ENCODE measurements around the gene CADM2. TPM values are rescaled to one million over a fixed set of nuclear protein-coding genes. Genes with fewer than 3 reads are reported as not detected.

The CADM2 gene
- total and polyA plus RNA-seq, 2 donors from 2014 or later = 0.06 to 0.25 TPM

DNA sequence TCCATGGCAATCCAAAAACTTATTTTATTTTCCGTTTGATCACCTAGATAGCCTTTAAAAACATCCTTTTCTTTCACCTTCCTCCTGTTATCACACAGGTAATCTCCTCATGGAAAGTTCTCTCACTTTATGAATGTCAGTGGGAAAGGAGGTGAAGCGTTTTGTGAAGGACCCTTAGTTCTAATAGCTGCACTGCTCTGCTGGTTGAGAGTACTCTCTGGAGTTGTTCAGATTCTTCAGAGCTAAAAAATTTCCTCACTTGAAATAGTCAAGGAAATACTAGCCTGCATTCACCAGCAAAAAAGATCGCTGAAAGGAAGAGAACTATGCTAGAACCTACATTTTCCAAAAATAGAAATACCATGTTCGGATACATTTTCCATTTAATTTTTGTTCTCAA is 1097.2 kb downstream of the CADM2 start:
- no peak for DNase-seq
- no peak overlapping the region for H3K9ac ChIP-seq (ENCODE audit: low read length in 3 of 3)
- H3K9me3 ChIP-seq (ENCODE audit: control insufficient read depth in 2 of 3, insufficient read depth in 1 of 3, low read length in 3 of 3) = no peaks in the 10 kb centered on the region
- no peak for FAIRE-seq
- TF ChIP-seq CTCF (IDR thresholded peaks at IDR 0.05; ENCODE audit: borderline replicate concordance, extremely low read depth, insufficient read depth) = no peak
- intact Hi-C loops (cut with DNase I) = no loop called here
- no peak overlapping the region for H3K27ac ChIP-seq (ENCODE audit: low read depth in 2 of 2, low read length in 2 of 2)
- no peaks in the 10 kb centered on the region for H3K27me3 ChIP-seq (ENCODE audit: control insufficient read depth, insufficient read depth, low read length)
- no peak overlapping the region for H3K4me3 ChIP-seq (ENCODE audit: low read length in 3 of 3)
- H3K4me1 ChIP-seq (ENCODE audit: control insufficient read depth in 2 of 3, insufficient read depth in 2 of 3, low read depth in 1 of 3, low read length in 3 of 3) = no peaks in the 10 kb centered on the region
- no peaks in the 10 kb centered on the region for H3K36me3 ChIP-seq (ENCODE audit: control insufficient read depth in 2 of 3, insufficient read depth in 3 of 3, low read length in 3 of 3)

- Histone ChIP-seq H3K36me3 (ENCODE audit: control insufficient read depth in 2 of 3, insufficient read depth in 3 of 3, low read length in 3 of 3) (no peaks in the 10 kb centered on the region), H3K27me3 (ENCODE audit: control insufficient read depth, insufficient read depth, low read length) (no peaks in the 10 kb centered on the region), H3K4me3 (ENCODE audit: low read length in 3 of 3) (no peak overlapping the region), H3K27ac (ENCODE audit: low read depth in 2 of 2, low read length in 2 of 2) (no peak overlapping the region), H3K9me3 (ENCODE audit: control insufficient read depth in 2 of 3, insufficient read depth in 1 of 3, low read length in 3 of 3) (no peaks in the 10 kb centered on the region), H3K9ac (ENCODE audit: low read length in 3 of 3) (no peak overlapping the region), H3K4me1 (ENCODE audit: control insufficient read depth in 2 of 3, insufficient read depth in 2 of 3, low read depth in 1 of 3, low read length in 3 of 3) (no peaks in the 10 kb centered on the region)
- DNase-seq = peak in 1 of 5 donors; percentile 18
- TF ChIP-seq CTCF (IDR thresholded peaks at IDR 0.05; ENCODE audit: borderline replicate concordance, extremely low read depth, insufficient read depth) = no peak
- no peak for FAIRE-seq
- intact Hi-C loops (cut with DNase I) = no loop called here
These were observed 1098.2 kb downstream of the CADM2 start for GRCh38 chr3:86056962-86057361.

DNA sequence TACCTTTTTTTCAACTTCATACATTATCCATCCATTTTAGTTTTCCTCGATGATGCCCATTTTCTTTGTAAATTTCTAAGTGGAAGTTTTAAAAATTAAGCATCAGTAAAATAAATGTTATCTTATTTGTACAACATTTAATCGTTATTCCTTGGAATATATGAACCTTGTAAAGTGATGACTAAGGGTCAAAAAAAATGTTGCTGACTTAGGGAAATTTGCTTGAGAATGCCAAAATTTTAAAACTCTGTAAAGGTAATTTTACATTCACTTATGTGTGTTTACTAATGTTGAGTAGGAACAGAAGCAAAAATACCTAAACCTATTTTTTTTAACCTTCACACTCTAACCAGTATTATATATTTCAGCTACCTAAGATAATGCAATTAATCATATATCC is 1115.0 kb downstream of the CADM2 start:
- no peak overlapping the region for H3K9ac ChIP-seq (ENCODE audit: low read length in 3 of 3)
- no peaks in the 10 kb centered on the region for H3K4me1 ChIP-seq (ENCODE audit: control insufficient read depth in 2 of 3, insufficient read depth in 2 of 3, low read depth in 1 of 3, low read length in 3 of 3)
- no peak for DNase-seq
- no peak for TF ChIP-seq CTCF (IDR thresholded peaks at IDR 0.05; ENCODE audit: borderline replicate concordance, extremely low read depth, insufficient read depth)
- H3K9me3 ChIP-seq (ENCODE audit: control insufficient read depth in 2 of 3, insufficient read depth in 1 of 3, low read length in 3 of 3) = no peaks in the 10 kb centered on the region
- no peaks in the 10 kb centered on the region for H3K27me3 ChIP-seq (ENCODE audit: control insufficient read depth, insufficient read depth, low read length)
- no peak for FAIRE-seq
- intact Hi-C loops (cut with DNase I) = no loop called here
- no peaks in the 10 kb centered on the region for H3K36me3 ChIP-seq (ENCODE audit: control insufficient read depth in 2 of 3, insufficient read depth in 3 of 3, low read length in 3 of 3)
- H3K27ac ChIP-seq (ENCODE audit: low read depth in 2 of 2, low read length in 2 of 2) = no peak overlapping the region
- no peak overlapping the region for H3K4me3 ChIP-seq (ENCODE audit: low read length in 3 of 3)

DNA sequence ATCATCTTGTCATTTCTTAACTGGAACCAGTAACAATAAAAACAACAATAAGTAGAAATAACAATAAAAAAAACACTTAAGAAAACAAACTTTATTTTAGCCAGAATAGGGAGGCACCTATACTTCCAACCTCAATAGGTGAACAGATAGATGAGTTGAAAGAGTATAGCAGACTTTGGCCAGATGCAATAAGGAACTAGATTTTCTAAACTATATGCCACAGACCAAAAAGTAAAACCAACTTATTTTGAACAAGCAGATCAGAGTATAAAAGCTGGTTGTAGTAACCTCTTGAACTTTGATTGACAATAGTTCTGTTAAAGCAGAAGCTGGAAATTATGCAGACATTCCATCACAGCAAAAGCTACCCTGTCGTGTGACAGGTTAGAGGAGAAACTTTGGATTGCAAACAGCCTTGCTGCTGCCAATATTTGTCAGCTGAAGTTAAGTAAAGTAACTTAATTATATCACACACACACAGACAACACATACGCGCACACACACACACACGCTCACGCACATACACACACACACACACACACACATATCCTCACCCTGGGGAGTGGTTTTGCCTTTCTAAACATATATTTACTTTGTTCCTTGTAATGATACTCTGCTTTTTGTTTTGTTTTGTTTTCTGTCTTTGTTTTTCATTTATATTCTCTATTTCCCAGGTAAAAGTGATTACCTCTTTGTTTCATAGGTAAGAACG is 1128.5 kb downstream of the CADM2 start:
- no peak overlapping the region for H3K9ac ChIP-seq (ENCODE audit: low read length in 3 of 3)
- H3K4me1 ChIP-seq (ENCODE audit: control insufficient read depth in 2 of 3, insufficient read depth in 2 of 3, low read depth in 1 of 3, low read length in 3 of 3) = no peaks in the 10 kb centered on the region
- H3K9me3 ChIP-seq (ENCODE audit: control insufficient read depth in 2 of 3, insufficient read depth in 1 of 3, low read length in 3 of 3) = no peaks in the 10 kb centered on the region
- no peak for DNase-seq
- TF ChIP-seq CTCF (IDR thresholded peaks at IDR 0.05; ENCODE audit: borderline replicate concordance, extremely low read depth, insufficient read depth) = no peak
- no peak overlapping the region for H3K27ac ChIP-seq (ENCODE audit: low read depth in 2 of 2, low read length in 2 of 2)
- H3K36me3 ChIP-seq (ENCODE audit: control insufficient read depth in 2 of 3, insufficient read depth in 3 of 3, low read length in 3 of 3) = no peaks in the 10 kb centered on the region
- no peak overlapping the region for H3K4me3 ChIP-seq (ENCODE audit: low read length in 3 of 3)
- FAIRE-seq = no peak
- intact Hi-C loops (cut with DNase I) = no loop called here
- no peaks in the 10 kb centered on the region for H3K27me3 ChIP-seq (ENCODE audit: control insufficient read depth, insufficient read depth, low read length)

Measured in kidney (tissue), 14 donors.